ENCODE measurements around the gene ADCY9.
"Not testable (repeated sequence)": the region's sequence is repeated elsewhere in the genome, so short reads cannot be mapped to it uniquely, and the experiment has no call there.

ADCY9 gene

DNA sequence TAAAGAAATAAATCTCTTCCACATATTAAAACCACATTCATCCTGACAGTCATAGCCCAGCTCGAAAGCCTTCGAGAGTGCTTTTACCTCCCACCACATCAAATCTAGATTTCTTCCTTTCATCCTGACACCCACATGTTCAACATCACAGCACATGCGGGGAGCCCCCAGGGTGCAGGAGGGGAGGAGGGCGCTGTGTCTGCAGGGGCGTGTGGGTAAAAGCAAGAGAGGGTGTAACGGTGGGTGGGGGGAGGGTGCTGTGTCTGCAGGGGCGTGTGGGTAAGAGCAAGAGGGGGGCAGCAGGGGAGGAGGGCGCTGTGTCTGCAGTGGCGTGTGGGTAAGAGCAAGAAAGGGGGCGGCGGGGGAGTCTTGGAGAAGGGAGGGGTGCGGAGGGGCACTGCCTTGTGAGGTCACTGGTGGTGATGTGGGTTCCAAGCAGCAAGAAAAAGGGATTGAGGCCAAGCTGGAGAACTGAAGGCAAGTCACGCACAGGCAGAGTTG, 34.7 kb downstream of the ADCY9 start:
- DNase-seq, result no peak
- TF ChIP-seq POLR2A (IDR thresholded peaks at IDR 0.05; ENCODE audit: low read length), result no peak
- no peak for TF ChIP-seq GATA1 (IDR thresholded peaks at IDR 0.05; ENCODE audit: low read depth, low read length)

GRCh38 chr16:4081047-4081446, 35.2 kb downstream of the ADCY9 start:
- DNase-seq, result no peak
- no peak for TF ChIP-seq GATA1 (IDR thresholded peaks at IDR 0.05; ENCODE audit: low read depth, low read length)

DNA sequence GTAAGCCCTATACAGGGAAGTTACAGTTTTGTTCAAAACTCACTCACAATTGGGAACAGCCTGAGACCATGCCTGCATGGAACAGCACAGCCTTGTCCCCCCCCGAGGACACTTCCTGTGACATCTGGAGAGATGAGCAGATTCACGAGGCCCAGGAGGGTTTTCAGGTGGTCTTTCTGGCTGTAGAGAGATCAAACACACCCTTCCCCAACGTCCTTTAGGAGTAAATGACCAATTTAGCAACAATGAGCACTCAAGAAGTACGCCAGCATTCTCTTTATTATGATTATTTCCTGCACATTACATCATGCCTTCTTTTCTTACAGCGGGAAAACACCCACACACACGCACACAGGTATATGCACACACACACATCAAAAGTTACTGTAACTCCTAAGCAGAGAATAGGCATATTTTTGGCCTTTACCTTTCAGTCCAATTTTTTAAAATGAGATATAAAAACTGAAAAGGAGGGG, 39.0 kb downstream of the ADCY9 start:
- DNase-seq, result no peak
- TF ChIP-seq POLR2A (IDR thresholded peaks at IDR 0.05; ENCODE audit: low read length) (no peak), GATA1 (IDR thresholded peaks at IDR 0.05; ENCODE audit: low read depth, low read length) (no peak)

GRCh38 chr16:4075534-4075933, 40.7 kb downstream of the ADCY9 start:
- no peak for DNase-seq
- no peak for TF ChIP-seq GATA1 (IDR thresholded peaks at IDR 0.05; ENCODE audit: low read depth, low read length)
- no peak for TF ChIP-seq POLR2A (IDR thresholded peaks at IDR 0.05; ENCODE audit: low read length)

GRCh38 chr16:4073150-4073549, 43.1 kb downstream of the ADCY9 start:
- not testable (repeated sequence) for DNase-seq

- TF ChIP-seq POLR2A (IDR thresholded peaks at IDR 0.05; ENCODE audit: low read length) (no peak), GATA1 (IDR thresholded peaks at IDR 0.05; ENCODE audit: low read depth, low read length) (no peak)
- no peak for DNase-seq
These were observed 44.3 kb downstream of the ADCY9 start for GRCh38 chr16:4071686-4072561.

- DNase-seq, result no peak
- TF ChIP-seq GATA1 (IDR thresholded peaks at IDR 0.05; ENCODE audit: low read depth, low read length) (no peak), POLR2A (IDR thresholded peaks at IDR 0.05; ENCODE audit: low read length) (no peak)
These were observed 45.3 kb downstream of the ADCY9 start for GRCh38 chr16:4070936-4071335.

DNA sequence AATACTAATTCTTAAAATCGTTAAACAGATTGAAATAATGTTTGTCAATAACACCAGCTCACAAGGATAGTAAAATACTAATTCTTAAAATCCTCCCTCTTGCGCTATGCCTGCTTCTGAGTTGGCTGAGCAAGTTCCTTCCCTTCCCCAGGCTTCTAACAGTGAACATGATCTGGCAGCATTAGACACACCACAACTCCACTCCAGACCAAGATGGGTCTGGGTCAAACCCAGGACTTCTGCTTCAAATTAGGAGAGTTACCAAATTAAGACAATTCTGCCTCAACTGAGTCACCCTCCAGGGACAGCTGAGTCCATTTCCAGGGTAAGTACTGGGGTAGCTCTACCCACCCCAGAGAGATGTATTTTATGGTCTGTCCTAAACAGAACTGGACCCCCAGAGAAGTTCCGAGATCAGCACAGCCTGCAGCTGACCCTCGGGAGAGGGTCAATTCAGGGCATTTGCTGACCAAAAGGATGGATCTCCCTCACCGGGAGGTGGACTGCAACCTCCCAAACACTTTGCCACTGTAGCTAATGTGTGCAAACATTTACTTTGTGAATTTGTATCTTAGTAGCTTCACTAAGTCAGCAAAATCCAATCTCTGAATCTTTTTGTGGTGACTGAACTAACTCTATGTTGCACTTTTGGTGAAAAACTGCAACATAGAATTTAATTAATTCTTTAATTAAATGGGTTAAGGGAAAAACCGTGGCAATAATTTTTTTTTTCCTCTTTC, 48.8 kb downstream of the ADCY9 start:
- DNase-seq, result no peak
- TF ChIP-seq POLR2A (IDR thresholded peaks at IDR 0.05; ENCODE audit: low read length) (no peak), GATA1 (IDR thresholded peaks at IDR 0.05; ENCODE audit: low read depth, low read length) (no peak)

DNA sequence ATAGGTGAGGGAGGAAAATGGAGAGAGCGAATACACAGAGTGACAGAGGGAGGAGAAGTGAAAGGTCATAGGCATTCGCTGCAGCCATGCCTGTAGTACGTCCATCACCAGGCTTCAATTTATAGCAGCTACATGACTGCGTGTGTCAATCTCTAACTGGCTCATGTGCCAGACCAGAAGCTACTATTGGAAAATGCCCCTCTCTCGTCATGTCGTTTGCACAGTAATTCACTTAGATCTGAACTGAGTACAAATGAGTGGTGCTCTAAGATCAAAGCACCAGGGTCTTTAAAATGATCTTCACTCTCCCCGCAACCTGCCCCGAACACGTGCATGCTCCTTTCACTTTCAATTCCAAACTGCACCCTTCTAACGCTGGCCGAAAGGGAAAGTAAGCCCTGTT, 51.3 kb downstream of the ADCY9 start:
- no peak for TF ChIP-seq POLR2A (IDR thresholded peaks at IDR 0.05; ENCODE audit: low read length)
- no peak for TF ChIP-seq GATA1 (IDR thresholded peaks at IDR 0.05; ENCODE audit: low read depth, low read length)
- no peak for DNase-seq

GRCh38 chr16:4062212-4062802, 53.9 kb downstream of the ADCY9 start:
- TF ChIP-seq GATA1 (IDR thresholded peaks at IDR 0.05; ENCODE audit: low read depth, low read length) (no peak), POLR2A (IDR thresholded peaks at IDR 0.05; ENCODE audit: low read length) (no peak)
- no peak for DNase-seq

GRCh38 chr16:4060823-4061222, 55.4 kb downstream of the ADCY9 start:
- no peak for TF ChIP-seq POLR2A (IDR thresholded peaks at IDR 0.05; ENCODE audit: low read length)
- TF ChIP-seq GATA1 (IDR thresholded peaks at IDR 0.05; ENCODE audit: low read depth, low read length), result no peak

DNA sequence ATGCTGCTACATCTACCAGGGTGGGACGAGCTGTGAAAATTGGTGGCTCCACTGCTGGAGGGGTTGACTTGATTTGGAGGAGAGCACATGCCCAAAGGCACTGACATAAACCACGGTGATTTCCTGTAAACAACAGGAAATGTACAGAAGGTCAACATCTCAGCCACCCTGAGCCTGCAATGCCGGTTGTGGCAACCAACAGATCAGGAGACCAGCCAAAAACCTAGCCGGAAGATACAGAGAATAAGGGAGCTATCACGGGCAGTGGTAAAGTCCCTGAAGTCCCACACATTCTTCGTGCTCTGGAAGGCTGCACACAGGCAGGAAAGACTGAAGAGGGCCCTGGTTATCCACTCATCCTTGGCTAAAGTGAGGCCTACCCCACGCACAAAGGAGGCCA, 56.2 kb downstream of the ADCY9 start:
- TF ChIP-seq POLR2A (IDR thresholded peaks at IDR 0.05; ENCODE audit: low read length) (no peak), GATA1 (IDR thresholded peaks at IDR 0.05; ENCODE audit: low read depth, low read length) (no peak)
- no peak for DNase-seq

More at GRCh38 chr16:4060823-4061222, 55.4 kb downstream of the ADCY9 start:
- no peak for DNase-seq

- no peak for DNase-seq
- TF ChIP-seq POLR2A (IDR thresholded peaks at IDR 0.05; ENCODE audit: low read length) (no peak), GATA1 (IDR thresholded peaks at IDR 0.05; ENCODE audit: low read depth, low read length) (no peak)
These were observed 57.9 kb downstream of the ADCY9 start for GRCh38 chr16:4058386-4058785.

GRCh38 chr16:4057439-4057877, 58.8 kb downstream of the ADCY9 start:
- DNase-seq, result no peak
- TF ChIP-seq POLR2A (IDR thresholded peaks at IDR 0.05; ENCODE audit: low read length) (no peak), GATA1 (IDR thresholded peaks at IDR 0.05; ENCODE audit: low read depth, low read length) (no peak)

All from erythroblast (primary cell).